HL-60 (cell line): ENCODE results near the gene C17orf100.

Source experiments
- POLR2AphosphoS5 ChIP-seq: IDR thresholded peaks from 2 replicates; pipeline ENCODE4 v1.6.1; 2012; ENCODE audit warnings: low read depth
- SPI1 ChIP-seq: IDR thresholded peaks from 2 replicates; pipeline ENCODE4 v1.6.1; 2012; ENCODE audit warnings: low read depth, mild to moderate bottlenecking, borderline replicate concordance
- TF ChIP-seq, protein P1 (sequence below): IDR thresholded peaks from one replicate; pipeline ENCODE4 v1.5.1; 2011; ENCODE audit warnings: low read length, control low read depth, inconsistent platforms; ENCODE audit not compliant: insufficient read depth
- TF ChIP-seq, protein P2 (sequence below): IDR thresholded peaks from 2 replicates; pipeline ENCODE4 v1.6.1; 2012; ENCODE audit warnings: low read depth; ENCODE audit not compliant: insufficient replicate concordance

DNA sequence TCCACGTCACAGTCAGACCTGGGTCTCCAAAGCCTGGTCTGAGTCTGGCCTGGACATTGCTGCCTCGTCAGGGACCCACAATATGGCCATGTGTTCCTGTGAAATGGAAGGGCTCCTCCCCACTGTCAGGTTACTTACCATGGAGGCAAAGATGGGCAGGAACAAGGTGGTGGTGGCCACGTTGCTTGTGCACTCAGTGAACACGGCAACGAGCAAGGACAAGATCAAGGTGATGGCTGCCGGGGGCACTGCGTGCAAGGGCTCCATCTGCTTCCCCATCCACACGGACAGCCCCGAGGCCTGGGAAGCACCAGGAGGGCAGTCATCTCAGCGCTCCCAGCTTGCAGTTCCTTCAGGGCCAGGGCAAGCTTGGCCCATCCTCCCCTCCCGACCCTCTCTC, 39.1 kb downstream of the C17orf100 start:
- TF ChIP-seq, protein P1, sequence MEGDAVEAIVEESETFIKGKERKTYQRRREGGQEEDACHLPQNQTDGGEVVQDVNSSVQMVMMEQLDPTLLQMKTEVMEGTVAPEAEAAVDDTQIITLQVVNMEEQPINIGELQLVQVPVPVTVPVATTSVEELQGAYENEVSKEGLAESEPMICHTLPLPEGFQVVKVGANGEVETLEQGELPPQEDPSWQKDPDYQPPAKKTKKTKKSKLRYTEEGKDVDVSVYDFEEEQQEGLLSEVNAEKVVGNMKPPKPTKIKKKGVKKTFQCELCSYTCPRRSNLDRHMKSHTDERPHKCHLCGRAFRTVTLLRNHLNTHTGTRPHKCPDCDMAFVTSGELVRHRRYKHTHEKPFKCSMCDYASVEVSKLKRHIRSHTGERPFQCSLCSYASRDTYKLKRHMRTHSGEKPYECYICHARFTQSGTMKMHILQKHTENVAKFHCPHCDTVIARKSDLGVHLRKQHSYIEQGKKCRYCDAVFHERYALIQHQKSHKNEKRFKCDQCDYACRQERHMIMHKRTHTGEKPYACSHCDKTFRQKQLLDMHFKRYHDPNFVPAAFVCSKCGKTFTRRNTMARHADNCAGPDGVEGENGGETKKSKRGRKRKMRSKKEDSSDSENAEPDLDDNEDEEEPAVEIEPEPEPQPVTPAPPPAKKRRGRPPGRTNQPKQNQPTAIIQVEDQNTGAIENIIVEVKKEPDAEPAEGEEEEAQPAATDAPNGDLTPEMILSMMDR: no peak
- TF ChIP-seq, protein P2, sequence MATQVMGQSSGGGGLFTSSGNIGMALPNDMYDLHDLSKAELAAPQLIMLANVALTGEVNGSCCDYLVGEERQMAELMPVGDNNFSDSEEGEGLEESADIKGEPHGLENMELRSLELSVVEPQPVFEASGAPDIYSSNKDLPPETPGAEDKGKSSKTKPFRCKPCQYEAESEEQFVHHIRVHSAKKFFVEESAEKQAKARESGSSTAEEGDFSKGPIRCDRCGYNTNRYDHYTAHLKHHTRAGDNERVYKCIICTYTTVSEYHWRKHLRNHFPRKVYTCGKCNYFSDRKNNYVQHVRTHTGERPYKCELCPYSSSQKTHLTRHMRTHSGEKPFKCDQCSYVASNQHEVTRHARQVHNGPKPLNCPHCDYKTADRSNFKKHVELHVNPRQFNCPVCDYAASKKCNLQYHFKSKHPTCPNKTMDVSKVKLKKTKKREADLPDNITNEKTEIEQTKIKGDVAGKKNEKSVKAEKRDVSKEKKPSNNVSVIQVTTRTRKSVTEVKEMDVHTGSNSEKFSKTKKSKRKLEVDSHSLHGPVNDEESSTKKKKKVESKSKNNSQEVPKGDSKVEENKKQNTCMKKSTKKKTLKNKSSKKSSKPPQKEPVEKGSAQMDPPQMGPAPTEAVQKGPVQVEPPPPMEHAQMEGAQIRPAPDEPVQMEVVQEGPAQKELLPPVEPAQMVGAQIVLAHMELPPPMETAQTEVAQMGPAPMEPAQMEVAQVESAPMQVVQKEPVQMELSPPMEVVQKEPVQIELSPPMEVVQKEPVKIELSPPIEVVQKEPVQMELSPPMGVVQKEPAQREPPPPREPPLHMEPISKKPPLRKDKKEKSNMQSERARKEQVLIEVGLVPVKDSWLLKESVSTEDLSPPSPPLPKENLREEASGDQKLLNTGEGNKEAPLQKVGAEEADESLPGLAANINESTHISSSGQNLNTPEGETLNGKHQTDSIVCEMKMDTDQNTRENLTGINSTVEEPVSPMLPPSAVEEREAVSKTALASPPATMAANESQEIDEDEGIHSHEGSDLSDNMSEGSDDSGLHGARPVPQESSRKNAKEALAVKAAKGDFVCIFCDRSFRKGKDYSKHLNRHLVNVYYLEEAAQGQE: no peak
- no peak for TF ChIP-seq SPI1
- TF ChIP-seq POLR2AphosphoS5: no peak
